Epithelial cell of esophagus (primary cell): ENCODE results near the gene KRT80.

ENCODE experiments used
- DNase-seq: peaks from one replicate; pipeline ENCODE4 v3.0.0; 2010; ENCODE audit warnings: low read depth
- H3K4me3 ChIP-seq: 2 replicates; pipeline ENCODE4 v1.5.1; 2011; ENCODE audit warnings: mild to moderate bottlenecking, low read length, control low read depth
- CTCF ChIP-seq: IDR thresholded peaks from 2 replicates; pipeline ENCODE4 v1.5.1; 2011; ENCODE audit warnings: low read depth, mild to moderate bottlenecking, low read length, control low read depth, inconsistent platforms; ENCODE audit not compliant: insufficient read depth; ENCODE audit errors: missing control alignments

KRT80 gene

GRCh38 chr12:52142431-52142830 lies 49.4 kb downstream of the KRT80 start:
- H3K4me3 ChIP-seq = no peak overlapping the region
- TF ChIP-seq CTCF = no peak
- no peak for DNase-seq

GRCh38 chr12:52141875-52142274 lies 49.9 kb downstream of the KRT80 start:
- no peak for DNase-seq
- H3K4me3 ChIP-seq = no peak overlapping the region
- no peak for TF ChIP-seq CTCF

GRCh38 chr12:52141306-52141705 lies 50.5 kb downstream of the KRT80 start:
- TF ChIP-seq CTCF = no peak
- DNase-seq = no peak
- no peak overlapping the region for H3K4me3 ChIP-seq

GRCh38 chr12:52139579-52140062 lies 52.2 kb downstream of the KRT80 start:
- peak; percentile 99 for TF ChIP-seq CTCF
- no peak overlapping the region for H3K4me3 ChIP-seq
- peak; percentile 62 for DNase-seq

GRCh38 chr12:52139147-52139546 lies 52.7 kb downstream of the KRT80 start:
- TF ChIP-seq CTCF = no peak
- no peak for DNase-seq
- H3K4me3 ChIP-seq = no peak overlapping the region

GRCh38 chr12:52137746-52138145 lies 54.1 kb downstream of the KRT80 start:
- H3K4me3 ChIP-seq = no peak overlapping the region
- no peak for DNase-seq
- TF ChIP-seq CTCF = no peak

- H3K4me3 ChIP-seq = no peak overlapping the region
- TF ChIP-seq CTCF = no peak
- DNase-seq = peak; percentile 67
Measured at GRCh38 chr12:52132754-52133161, 59.1 kb downstream of the KRT80 start.
